ENCODE data around the gene NEU1. TPM values are rescaled to one million over a fixed set of nuclear protein-coding genes. Genes with fewer than 3 reads are reported as not detected.

NEU1 gene
- total RNA-seq, 1 experiment from 2014 or later, result 44.8 TPM

- ChIA-PET CTCF (interaction anchor here (2.1 kb wide), 1 partner anchor 8 kb away, joined by 7 read pairs; no protein-coding TSS in a partner anchor), POLR2A (no interaction called here)
Measured at GRCh38 chr6:31880616-31881015, 18.0 kb upstream of the NEU1 start.

GRCh38 chr6:31879901-31880300, 17.3 kb upstream of the NEU1 start:
- no peaks in the 10 kb centered on the region for H3K27me3 Mint-ChIP-seq (ENCODE audit: low read depth)
- no peaks in the 10 kb centered on the region for H3K9me3 Mint-ChIP-seq
- H3K27ac Mint-ChIP-seq, result no peak overlapping the region; the same call in 1 of the 2 replicates
- DNase-seq (ENCODE audit: low spot score) (no peak), ATAC-seq (no peak)
- H3K4me1 Mint-ChIP-seq, result peaks cover 6% of the 10 kb centered on the region
- ChIA-PET POLR2A (no interaction called here), CTCF (interaction anchor here (2.1 kb wide), 1 partner anchor 9 kb away, joined by 7 read pairs; no protein-coding TSS in a partner anchor)
- TF ChIP-seq PRDM15 (CRISPR knock-in tag; IDR thresholded peaks at IDR 0.05) (no peak), ZNF263 (CRISPR knock-in tag; IDR thresholded peaks at IDR 0.05; ENCODE audit: low read depth) (no peak), TP53 (CRISPR knock-in tag; IDR thresholded peaks at IDR 0.05) (no peak), ESRRA (CRISPR knock-in tag; IDR thresholded peaks at IDR 0.05; ENCODE audit: borderline replicate concordance) (no peak)
- TF ChIP-seq, protein P1, sequence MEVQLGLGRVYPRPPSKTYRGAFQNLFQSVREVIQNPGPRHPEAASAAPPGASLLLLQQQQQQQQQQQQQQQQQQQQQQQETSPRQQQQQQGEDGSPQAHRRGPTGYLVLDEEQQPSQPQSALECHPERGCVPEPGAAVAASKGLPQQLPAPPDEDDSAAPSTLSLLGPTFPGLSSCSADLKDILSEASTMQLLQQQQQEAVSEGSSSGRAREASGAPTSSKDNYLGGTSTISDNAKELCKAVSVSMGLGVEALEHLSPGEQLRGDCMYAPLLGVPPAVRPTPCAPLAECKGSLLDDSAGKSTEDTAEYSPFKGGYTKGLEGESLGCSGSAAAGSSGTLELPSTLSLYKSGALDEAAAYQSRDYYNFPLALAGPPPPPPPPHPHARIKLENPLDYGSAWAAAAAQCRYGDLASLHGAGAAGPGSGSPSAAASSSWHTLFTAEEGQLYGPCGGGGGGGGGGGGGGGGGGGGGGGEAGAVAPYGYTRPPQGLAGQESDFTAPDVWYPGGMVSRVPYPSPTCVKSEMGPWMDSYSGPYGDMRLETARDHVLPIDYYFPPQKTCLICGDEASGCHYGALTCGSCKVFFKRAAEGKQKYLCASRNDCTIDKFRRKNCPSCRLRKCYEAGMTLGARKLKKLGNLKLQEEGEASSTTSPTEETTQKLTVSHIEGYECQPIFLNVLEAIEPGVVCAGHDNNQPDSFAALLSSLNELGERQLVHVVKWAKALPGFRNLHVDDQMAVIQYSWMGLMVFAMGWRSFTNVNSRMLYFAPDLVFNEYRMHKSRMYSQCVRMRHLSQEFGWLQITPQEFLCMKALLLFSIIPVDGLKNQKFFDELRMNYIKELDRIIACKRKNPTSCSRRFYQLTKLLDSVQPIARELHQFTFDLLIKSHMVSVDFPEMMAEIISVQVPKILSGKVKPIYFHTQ (CRISPR knock-in tag; IDR thresholded peaks at IDR 0.05), result no peak
- peaks cover 38% of the 10 kb centered on the region for H3K36me3 Mint-ChIP-seq
- no peak overlapping the region for H3K4me3 Mint-ChIP-seq

More at GRCh38 chr6:31880616-31881015, 18.0 kb upstream of the NEU1 start:
- Mint-ChIP-seq H3K4me1 (peaks cover 6% of the 10 kb centered on the region), H3K4me3 (no peak overlapping the region), H3K27me3 (ENCODE audit: low read depth) (no peaks in the 10 kb centered on the region), H3K36me3 (peaks cover 44% of the 10 kb centered on the region), H3K9me3 (no peaks in the 10 kb centered on the region), H3K27ac (no peak overlapping the region)
- DNase-seq (ENCODE audit: low spot score) (no peak), ATAC-seq (no peak)
- TF ChIP-seq ATF3 (CRISPR knock-in tag; conservative IDR thresholded peaks at IDR 0.05) (no peak), TCF7 (CRISPR knock-in tag; IDR thresholded peaks at IDR 0.05; ENCODE audit: low read depth) (no peak), ATF6 (CRISPR knock-in tag; IDR thresholded peaks at IDR 0.05) (no peak), FOXP1 (CRISPR knock-in tag; IDR thresholded peaks at IDR 0.05; ENCODE audit: borderline replicate concordance) (no peak), CREB1 (CRISPR knock-in tag; IDR thresholded peaks at IDR 0.05) (no peak), RELA (CRISPR knock-in tag; IDR thresholded peaks at IDR 0.05; ENCODE audit: borderline replicate concordance) (no peak), OVOL2 (CRISPR knock-in tag; IDR thresholded peaks at IDR 0.05; ENCODE audit: borderline replicate concordance) (no peak), GRHL2 (CRISPR knock-in tag; IDR thresholded peaks at IDR 0.05; ENCODE audit: insufficient replicate concordance, severe bottlenecking) (no peak), MXD4 (CRISPR knock-in tag; IDR thresholded peaks at IDR 0.05; ENCODE audit: borderline replicate concordance) (no peak)
- TF ChIP-seq, protein P2, sequence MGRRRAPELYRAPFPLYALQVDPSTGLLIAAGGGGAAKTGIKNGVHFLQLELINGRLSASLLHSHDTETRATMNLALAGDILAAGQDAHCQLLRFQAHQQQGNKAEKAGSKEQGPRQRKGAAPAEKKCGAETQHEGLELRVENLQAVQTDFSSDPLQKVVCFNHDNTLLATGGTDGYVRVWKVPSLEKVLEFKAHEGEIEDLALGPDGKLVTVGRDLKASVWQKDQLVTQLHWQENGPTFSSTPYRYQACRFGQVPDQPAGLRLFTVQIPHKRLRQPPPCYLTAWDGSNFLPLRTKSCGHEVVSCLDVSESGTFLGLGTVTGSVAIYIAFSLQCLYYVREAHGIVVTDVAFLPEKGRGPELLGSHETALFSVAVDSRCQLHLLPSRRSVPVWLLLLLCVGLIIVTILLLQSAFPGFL (CRISPR knock-in tag; IDR thresholded peaks at IDR 0.05; ENCODE audit: borderline replicate concordance), result no peak
- TF ChIP-seq, protein P3, sequence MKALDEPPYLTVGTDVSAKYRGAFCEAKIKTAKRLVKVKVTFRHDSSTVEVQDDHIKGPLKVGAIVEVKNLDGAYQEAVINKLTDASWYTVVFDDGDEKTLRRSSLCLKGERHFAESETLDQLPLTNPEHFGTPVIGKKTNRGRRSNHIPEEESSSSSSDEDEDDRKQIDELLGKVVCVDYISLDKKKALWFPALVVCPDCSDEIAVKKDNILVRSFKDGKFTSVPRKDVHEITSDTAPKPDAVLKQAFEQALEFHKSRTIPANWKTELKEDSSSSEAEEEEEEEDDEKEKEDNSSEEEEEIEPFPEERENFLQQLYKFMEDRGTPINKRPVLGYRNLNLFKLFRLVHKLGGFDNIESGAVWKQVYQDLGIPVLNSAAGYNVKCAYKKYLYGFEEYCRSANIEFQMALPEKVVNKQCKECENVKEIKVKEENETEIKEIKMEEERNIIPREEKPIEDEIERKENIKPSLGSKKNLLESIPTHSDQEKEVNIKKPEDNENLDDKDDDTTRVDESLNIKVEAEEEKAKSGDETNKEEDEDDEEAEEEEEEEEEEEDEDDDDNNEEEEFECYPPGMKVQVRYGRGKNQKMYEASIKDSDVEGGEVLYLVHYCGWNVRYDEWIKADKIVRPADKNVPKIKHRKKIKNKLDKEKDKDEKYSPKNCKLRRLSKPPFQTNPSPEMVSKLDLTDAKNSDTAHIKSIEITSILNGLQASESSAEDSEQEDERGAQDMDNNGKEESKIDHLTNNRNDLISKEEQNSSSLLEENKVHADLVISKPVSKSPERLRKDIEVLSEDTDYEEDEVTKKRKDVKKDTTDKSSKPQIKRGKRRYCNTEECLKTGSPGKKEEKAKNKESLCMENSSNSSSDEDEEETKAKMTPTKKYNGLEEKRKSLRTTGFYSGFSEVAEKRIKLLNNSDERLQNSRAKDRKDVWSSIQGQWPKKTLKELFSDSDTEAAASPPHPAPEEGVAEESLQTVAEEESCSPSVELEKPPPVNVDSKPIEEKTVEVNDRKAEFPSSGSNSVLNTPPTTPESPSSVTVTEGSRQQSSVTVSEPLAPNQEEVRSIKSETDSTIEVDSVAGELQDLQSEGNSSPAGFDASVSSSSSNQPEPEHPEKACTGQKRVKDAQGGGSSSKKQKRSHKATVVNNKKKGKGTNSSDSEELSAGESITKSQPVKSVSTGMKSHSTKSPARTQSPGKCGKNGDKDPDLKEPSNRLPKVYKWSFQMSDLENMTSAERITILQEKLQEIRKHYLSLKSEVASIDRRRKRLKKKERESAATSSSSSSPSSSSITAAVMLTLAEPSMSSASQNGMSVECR (CRISPR knock-in tag; IDR thresholded peaks at IDR 0.05; ENCODE audit: borderline replicate concordance), result no peak
- TF ChIP-seq, protein P4, sequence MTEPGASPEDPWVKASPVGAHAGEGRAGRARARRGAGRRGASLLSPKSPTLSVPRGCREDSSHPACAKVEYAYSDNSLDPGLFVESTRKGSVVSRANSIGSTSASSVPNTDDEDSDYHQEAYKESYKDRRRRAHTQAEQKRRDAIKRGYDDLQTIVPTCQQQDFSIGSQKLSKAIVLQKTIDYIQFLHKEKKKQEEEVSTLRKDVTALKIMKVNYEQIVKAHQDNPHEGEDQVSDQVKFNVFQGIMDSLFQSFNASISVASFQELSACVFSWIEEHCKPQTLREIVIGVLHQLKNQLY (CRISPR knock-in tag; IDR thresholded peaks at IDR 0.05), result no peak
